Inflammatory macrophage (primary cell): Measurements from ENCODE around the gene SORBS1.
A peak's percentile ranks its signal among the peaks of the same experiment; 100 is the strongest.

Source experiments
- DNase-seq, 2 donors: peaks; one replicate each; pipeline ENCODE4 v3.0.0-alpha.2; 2020 to 2022

SORBS1 gene

GRCh38 chr10:95309958-95310357 lies 251.2 kb downstream of the SORBS1 start:
- no peak for DNase-seq

- no peak for DNase-seq
Observed at GRCh38 chr10:95308389-95309302, 252.5 kb downstream of the SORBS1 start.

- DNase-seq, result no peak
Observed at GRCh38 chr10:95306851-95307250, 254.3 kb downstream of the SORBS1 start.

- no peak for DNase-seq
Observed at GRCh38 chr10:95306318-95306650, 254.9 kb downstream of the SORBS1 start.

- no peak for DNase-seq
Observed at GRCh38 chr10:95305606-95306317, 255.4 kb downstream of the SORBS1 start.

GRCh38 chr10:95304976-95305375 lies 256.2 kb downstream of the SORBS1 start:
- no peak for DNase-seq

GRCh38 chr10:95304463-95304862 lies 256.7 kb downstream of the SORBS1 start:
- DNase-seq, result no peak

- no peak for DNase-seq
Observed at GRCh38 chr10:95303950-95304349, 257.2 kb downstream of the SORBS1 start.

- DNase-seq, result no peak
Observed at GRCh38 chr10:95303535-95303934, 257.6 kb downstream of the SORBS1 start.

GRCh38 chr10:95300022-95300539 lies 261.1 kb downstream of the SORBS1 start:
- no peak for DNase-seq

GRCh38 chr10:95297402-95297801 lies 263.8 kb downstream of the SORBS1 start:
- no peak for DNase-seq

GRCh38 chr10:95296764-95297163 lies 264.4 kb downstream of the SORBS1 start:
- no peak for DNase-seq

GRCh38 chr10:95295031-95295755 lies 266.0 kb downstream of the SORBS1 start:
- DNase-seq, result peak in 1 of 2 donors; percentile 13

GRCh38 chr10:95293631-95294030 lies 267.5 kb downstream of the SORBS1 start:
- no peak for DNase-seq

GRCh38 chr10:95291365-95292039 lies 269.7 kb downstream of the SORBS1 start:
- DNase-seq, result no peak

- DNase-seq, result peak; percentile 3 to 8
Observed at GRCh38 chr10:95290461-95291364, 270.5 kb downstream of the SORBS1 start, which contains the start of gene PDLIM1. Gene PDLIM1, minus strand, starts transcription at chr10:95291003. Its CDS starts 88 bp downstream, at chr10:95290915.

- no peak for DNase-seq
Observed at GRCh38 chr10:95289921-95290421, 271.2 kb downstream of the SORBS1 start.

- no peak for DNase-seq
Observed at GRCh38 chr10:95289003-95289920, 271.9 kb downstream of the SORBS1 start.

- DNase-seq, result no peak
Observed at GRCh38 chr10:95288303-95288702, 272.9 kb downstream of the SORBS1 start.

GRCh38 chr10:95287281-95287680 lies 273.9 kb downstream of the SORBS1 start:
- no peak for DNase-seq
